K562 (cell line): Measurements from ENCODE around the gene UBE2O. TPM values are rescaled to one million over a fixed set of nuclear protein-coding genes. Genes with fewer than 3 reads are reported as not detected.

Experiments used
- FOXP4 ChIP-seq: sonication (generic); formaldehyde crosslinking; IDR thresholded peaks from 2 replicates; pipeline ENCODE4 v1.8.0; 2022; ENCODE audit warnings: mild to moderate bottlenecking, missing genetic modification reagents, borderline replicate concordance
- HDGF ChIP-seq: fragments of 450-650 bp; IDR thresholded peaks from 2 replicates; pipeline ENCODE4 v1.6.1; 2016
- HSF4 ChIP-seq: fragments of 250-450 bp; sonication (Bioruptor Pico); IDR thresholded peaks from 2 replicates; pipeline ENCODE4 v2.1.2; 2022; ENCODE audit warnings: mild to moderate bottlenecking, moderate library complexity, borderline replicate concordance
- MYC ChIP-seq, 2 experiments: fragments of 250-450 bp in 1 of 2; sonication (Bioruptor Pico) in 1 of 2; IDR thresholded peaks; 2 replicates each; pipeline versions ENCODE4 v1.5.1 to v1.6.1; 2012 to 2021; ENCODE audit warnings: low read depth in 2 of 2, borderline replicate concordance in 1 of 2, improper control_type of control experiment in 1 of 2, low read length in 1 of 2, mild to moderate bottlenecking in 1 of 2, moderate library complexity in 1 of 2
- NCOA2 ChIP-seq, 2 experiments: fragments of 450-650 bp; IDR thresholded peaks; 2 replicates each; pipeline ENCODE4 v1.6.1; 2018; ENCODE audit warnings: mild to moderate bottlenecking in 2 of 2, moderate library complexity in 1 of 2; ENCODE audit not compliant: partially characterized antibody in 2 of 2
- RNF219 ChIP-seq: fragments of 250-450 bp; sonication (Bioruptor Pico); IDR thresholded peaks from 2 replicates; pipeline ENCODE4 v1.5.0; 2022; ENCODE audit warnings: mild to moderate bottlenecking
- STAT6 ChIP-seq: sonication (generic); formaldehyde crosslinking; IDR thresholded peaks from 2 replicates; pipeline ENCODE4 v1.8.1; 2023; ENCODE audit warnings: mild to moderate bottlenecking, missing genetic modification reagents
- TARDBP ChIP-seq: fragments of 450-650 bp; IDR thresholded peaks from 2 replicates; pipeline ENCODE4 v1.6.1; 2016
- TRIM25 ChIP-seq: fragments of 450-650 bp; IDR thresholded peaks from 2 replicates; pipeline ENCODE4 v1.7.0; 2016; ENCODE audit warnings: borderline replicate concordance
- ZBTB12 ChIP-seq: fragments of 250-450 bp; sonication (Bioruptor Pico); IDR thresholded peaks from 2 replicates; pipeline ENCODE4 v1.4.0; 2020
- ZC3H8 ChIP-seq: fragments of 450-650 bp; IDR thresholded peaks from 2 replicates; pipeline ENCODE4 v1.6.1; 2017
- ZNF398 ChIP-seq: fragments of 250-450 bp; sonication (Bioruptor Pico); IDR thresholded peaks from 2 replicates; pipeline ENCODE4 v1.8.0; 2021; ENCODE audit warnings: moderate library complexity, mild to moderate bottlenecking, inconsistent platforms
- polyA plus RNA-seq, 8 experiments: library from polyadenylated mRNA; depleted of rRNA in 4 of 8; stranded (reverse) in 5 of 8; unstranded in 3 of 8; fragments of >200 nt; fragmentation: Nextera tagmentation in 2 of 8; fragmentation: Illumina TruSeq in 1 of 8; extraction: Ambion mirVana in 2 of 8; extraction: Trizol in 1 of 8; gene quantifications; 2 replicates each; pipeline versions ENCODE4 v1.2.1 to v1.2.3, GENCODE V29; 2011 to 2014; ENCODE audit warnings: inconsistent platforms in 1 of 8, missing spikeins in 1 of 8
- total RNA-seq, 7 experiments: library from RNA; depleted of rRNA in 6 of 7; stranded (reverse); fragments of >200 nt in 6 of 7; fragmentation: Illumina TruSeq in 2 of 7; extraction: Trizol in 2 of 7; gene quantifications; 2 replicates each; pipeline versions ENCODE4 v1.2.1 to v1.2.3, GENCODE V29; 2011 to 2021; ENCODE audit warnings: low replicate concordance in 1 of 7

UBE2O gene
- total and polyA plus RNA-seq, 9 of the 15 experiments (the other 6 are each of a cell fraction or from before 2014, with no cell fraction given), result 1.6 to 39.7 (median 13.3) TPM

GRCh38 chr17:76382803-76383545 is 70.0 kb downstream of the UBE2O start (continued):
- TF ChIP-seq MYC (IDR thresholded peaks at IDR 0.05; ENCODE audit: low read depth, low read length), result no peak
- no peak for TF ChIP-seq MYC (CRISPR knock-in tag; IDR thresholded peaks at IDR 0.05; ENCODE audit: borderline replicate concordance, low read depth)
- TF ChIP-seq STAT6, result no peak
- TF ChIP-seq ZBTB12 (CRISPR knock-in tag), result no peak
- no peak for TF ChIP-seq ZC3H8
- no peak for TF ChIP-seq TARDBP
- no peak for TF ChIP-seq TRIM25
- TF ChIP-seq RNF219 (CRISPR knock-in tag), result no peak
- no peak for TF ChIP-seq HSF4 (CRISPR knock-in tag)
- no peak for TF ChIP-seq FOXP4
- TF ChIP-seq ZNF398 (CRISPR knock-in tag), result no peak
- no peak for TF ChIP-seq HDGF
- TF ChIP-seq NCOA2 (IDR thresholded peaks at IDR 0.05; ENCODE audit: partially characterized antibody in 2 of 2), result no peak
